SU-DHL-6 (cell line): ENCODE results near the gene CCNL1.

Experiments
- EZH2phosphoT487 ChIP-seq: fragments of 200-600 bp; sonication (generic), shearing (Covaris generic); conservative IDR thresholded peaks from 2 replicates; pipeline ENCODE4 v1.6.1; 2018; ENCODE audit warnings: mild to moderate bottlenecking, antibody characterized with exemption, low read length, moderate library complexity, mixed read lengths
- TF ChIP-seq, protein P1 (sequence below): fragments of 200-600 bp; sonication (generic); IDR thresholded peaks from one replicate; pipeline ENCODE4 v1.5.1; 2017; ENCODE audit warnings: antibody characterized with exemption, mild to moderate bottlenecking, low read length, moderate library complexity; ENCODE audit not compliant: insufficient read depth, poor library complexity, severe bottlenecking

DNA sequence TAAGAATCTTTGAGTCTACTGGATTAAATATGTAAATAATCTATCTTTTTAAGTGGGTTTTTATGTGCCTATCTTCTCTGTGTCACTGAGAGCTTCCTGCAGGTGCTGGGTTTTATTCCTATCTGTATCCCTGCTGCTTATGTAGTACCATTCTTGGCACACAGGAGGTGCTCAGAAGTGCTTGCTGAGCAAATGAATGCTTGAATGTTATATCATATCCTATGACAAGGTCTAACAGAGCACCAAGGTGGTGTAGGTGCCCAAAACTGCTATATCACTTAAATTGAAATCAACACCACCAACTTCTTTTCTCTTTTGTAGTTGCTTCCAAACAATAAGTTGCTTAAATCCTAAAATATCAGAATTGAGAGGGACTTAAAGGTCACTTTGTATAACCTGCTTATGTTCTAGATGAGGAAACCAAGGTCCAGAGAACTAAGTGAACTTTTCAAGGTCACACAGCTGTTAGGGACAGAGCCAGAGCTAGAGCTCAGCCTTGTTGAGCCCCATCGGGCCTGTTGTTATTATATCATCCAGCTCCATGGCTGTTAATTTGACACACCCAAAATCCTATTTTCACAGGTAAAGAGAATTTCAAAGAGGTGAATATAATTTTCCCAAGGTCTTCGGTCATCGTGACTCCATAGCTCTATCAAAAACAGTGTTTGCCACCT is 46.0 kb downstream of the CCNL1 start:
- TF ChIP-seq, protein P1, sequence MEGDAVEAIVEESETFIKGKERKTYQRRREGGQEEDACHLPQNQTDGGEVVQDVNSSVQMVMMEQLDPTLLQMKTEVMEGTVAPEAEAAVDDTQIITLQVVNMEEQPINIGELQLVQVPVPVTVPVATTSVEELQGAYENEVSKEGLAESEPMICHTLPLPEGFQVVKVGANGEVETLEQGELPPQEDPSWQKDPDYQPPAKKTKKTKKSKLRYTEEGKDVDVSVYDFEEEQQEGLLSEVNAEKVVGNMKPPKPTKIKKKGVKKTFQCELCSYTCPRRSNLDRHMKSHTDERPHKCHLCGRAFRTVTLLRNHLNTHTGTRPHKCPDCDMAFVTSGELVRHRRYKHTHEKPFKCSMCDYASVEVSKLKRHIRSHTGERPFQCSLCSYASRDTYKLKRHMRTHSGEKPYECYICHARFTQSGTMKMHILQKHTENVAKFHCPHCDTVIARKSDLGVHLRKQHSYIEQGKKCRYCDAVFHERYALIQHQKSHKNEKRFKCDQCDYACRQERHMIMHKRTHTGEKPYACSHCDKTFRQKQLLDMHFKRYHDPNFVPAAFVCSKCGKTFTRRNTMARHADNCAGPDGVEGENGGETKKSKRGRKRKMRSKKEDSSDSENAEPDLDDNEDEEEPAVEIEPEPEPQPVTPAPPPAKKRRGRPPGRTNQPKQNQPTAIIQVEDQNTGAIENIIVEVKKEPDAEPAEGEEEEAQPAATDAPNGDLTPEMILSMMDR, result no peak
- TF ChIP-seq EZH2phosphoT487, result no peak
